GM19324 (cell line): ENCODE data around the gene FPR3.
"Not testable (repeated sequence)": the region's sequence is repeated elsewhere in the genome, so short reads cannot be mapped to it uniquely, and the experiment has no call there.

Experiments
- ATAC-seq: cut with Tn5 transposase; IDR thresholded peaks from one replicate; pipeline ENCODE4 v1.9.1; 2021; ENCODE audit warnings: mild to moderate bottlenecking, moderate library complexity; ENCODE audit not compliant: unreplicated experiment, low FRiP score

FPR3 gene

DNA sequence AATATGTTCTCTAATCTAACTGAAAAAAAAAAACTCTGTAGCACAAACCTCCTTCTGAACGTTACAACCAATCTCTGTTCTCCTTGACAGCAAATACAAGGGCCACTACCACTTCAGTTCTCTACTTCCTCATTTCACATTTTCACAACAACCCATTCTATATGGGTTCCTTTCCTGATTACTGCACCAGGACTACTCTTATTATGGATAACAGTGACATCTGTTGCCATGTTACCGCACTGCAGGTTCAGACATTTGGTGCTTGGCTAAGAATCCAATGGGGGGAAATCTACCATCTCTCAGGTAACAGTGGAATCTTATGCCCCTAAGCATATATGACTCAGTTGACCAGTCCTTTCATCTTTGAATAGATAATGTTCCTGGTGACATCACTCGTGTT lies 11.6 kb upstream of the FPR3 start:
- ATAC-seq = no peak

- ATAC-seq = no peak
Observed at GRCh38 chr19:51784109-51784785, 10.7 kb upstream of the FPR3 start.

DNA sequence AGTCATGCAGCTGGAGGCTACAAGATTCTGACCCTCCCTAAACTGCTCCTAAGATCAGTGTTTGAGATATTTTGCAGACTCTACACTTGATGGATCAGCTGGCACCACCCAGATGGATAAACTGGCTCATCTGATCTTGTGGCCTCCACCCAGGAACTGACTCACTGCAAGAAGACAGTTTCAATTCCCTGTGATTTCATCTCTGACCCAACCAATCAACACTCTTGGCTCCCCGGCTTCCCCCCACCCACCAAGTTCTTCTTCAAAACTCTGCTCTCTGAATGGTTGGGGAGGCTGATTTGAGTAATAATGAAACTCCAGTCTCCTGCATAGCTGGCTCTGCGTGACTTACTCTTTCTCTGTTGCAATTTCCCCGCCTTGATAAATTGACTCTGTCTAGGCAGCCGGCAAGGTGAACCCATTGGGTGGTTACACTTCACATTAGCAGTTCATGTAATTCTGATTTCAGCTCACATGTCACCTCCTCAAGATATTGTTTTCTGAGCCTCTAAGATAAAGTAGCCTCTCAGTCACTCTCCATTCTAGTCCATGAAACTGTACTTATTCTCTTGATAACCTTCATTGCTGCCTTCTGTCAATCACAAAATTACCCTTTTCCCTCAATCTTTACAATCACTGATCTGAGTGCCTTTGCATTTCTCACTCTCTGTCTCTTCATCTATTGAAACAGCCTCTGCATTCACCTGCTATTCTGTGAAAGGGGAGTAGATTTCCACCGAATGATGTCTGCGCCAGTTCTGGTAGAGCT lies 9.9 kb upstream of the FPR3 start:
- no peak for ATAC-seq

DNA sequence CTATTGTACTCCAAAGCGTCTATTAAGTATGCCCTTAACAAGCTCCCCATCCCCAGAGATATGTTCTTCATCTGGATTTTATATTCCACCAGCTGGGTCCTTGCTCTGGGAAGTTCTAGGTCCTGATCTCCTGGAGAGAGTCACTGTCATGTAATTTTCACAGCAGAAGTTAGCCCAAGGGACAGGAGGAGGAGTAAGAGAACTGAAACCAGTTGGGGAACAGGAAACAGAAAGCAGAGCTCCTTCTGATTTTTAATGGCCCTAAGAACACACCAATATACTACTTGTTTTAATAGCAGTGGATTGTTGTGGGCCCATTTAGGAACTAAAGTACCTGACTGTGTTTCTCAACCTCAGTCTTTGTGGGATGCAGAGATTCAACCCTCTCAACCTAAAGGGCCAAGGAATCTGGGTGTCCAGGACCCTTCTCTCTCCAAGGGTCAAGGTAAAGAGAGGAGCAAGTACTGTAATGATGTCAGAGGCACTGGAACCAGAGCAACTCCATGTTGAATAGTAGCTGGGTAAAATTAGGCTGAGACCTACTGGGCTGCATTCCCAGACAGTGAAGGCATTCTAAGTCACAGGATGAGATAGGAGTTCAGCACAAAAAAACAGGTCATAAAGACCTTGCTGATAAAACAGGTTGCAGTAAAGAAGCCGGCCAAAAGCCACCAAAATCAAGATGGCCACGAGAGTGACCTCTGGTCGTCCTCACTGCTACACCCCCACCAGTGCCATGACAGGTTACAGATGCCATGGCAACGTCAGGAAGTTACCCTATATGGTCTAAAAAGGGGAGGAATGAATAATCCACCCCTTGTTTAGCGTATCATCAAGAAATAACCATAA lies 8.1 kb upstream of the FPR3 start:
- no peak for ATAC-seq

DNA sequence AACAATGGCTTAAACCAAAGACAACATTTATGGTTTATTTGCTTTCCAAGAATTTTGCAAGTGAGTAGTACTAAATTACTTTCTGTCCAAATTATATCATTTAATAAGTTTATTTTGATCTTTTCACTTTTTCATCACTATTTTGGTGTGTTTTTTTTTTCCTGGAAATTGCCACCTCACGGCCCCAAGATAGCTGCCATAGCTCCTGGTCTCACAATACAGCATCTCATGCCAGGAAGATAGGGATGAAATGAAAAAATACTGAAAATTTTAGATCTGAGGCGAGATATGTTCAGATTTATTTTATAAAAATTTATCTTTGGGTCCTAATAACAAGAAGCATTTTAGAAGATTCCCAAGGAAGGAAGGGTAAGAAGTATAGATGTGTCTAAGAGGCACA lies 6.9 kb upstream of the FPR3 start:
- no peak for ATAC-seq

- no peak for ATAC-seq
Observed at GRCh38 chr19:51789061-51789795, 5.7 kb upstream of the FPR3 start.

DNA sequence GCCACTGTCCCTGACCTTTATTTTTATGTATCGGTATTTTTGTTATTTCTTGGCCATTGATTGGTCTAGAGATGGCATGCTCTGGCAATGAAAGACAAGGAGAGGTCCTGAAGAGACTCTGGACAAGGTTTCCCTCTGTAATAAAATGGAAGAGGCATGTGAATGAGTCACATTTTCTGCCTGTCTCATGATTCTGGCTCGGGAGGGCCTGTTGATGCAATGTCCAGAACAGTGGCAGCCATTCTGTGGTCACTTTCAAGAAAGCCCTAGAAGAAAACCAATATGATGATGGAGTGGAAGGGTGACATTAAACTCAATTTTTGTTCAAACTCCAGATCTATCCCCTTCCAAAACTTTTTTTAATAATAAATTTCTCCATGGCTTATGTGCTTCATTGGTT lies 2.0 kb upstream of the FPR3 start:
- ATAC-seq = no peak

DNA sequence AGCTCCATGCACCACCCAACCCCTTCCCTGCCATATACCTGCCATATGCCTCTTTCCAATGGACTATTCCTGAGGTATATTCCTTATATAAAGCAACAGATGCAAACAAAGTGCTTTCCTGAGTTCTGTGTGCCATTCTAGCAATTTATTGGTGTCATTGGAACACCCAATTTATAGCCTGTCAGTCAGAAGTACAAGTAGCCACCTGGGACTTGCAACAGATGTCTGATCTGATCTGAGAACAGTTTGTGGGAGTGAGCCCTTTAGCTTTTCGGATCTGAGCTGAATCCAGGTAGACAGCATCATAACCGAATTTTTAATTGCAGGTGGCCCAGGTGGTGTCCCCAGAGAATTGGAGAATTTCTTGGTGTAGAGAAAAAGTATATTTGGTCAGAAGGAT lies 963 bp upstream of the FPR3 start:
- ATAC-seq = no peak

- no peak for ATAC-seq
Observed at GRCh38 chr19:51796195-51796679, 1.3 kb downstream of the FPR3 start.

- no peak for ATAC-seq
Observed at GRCh38 chr19:51797480-51797879, 2.5 kb downstream of the FPR3 start.

DNA sequence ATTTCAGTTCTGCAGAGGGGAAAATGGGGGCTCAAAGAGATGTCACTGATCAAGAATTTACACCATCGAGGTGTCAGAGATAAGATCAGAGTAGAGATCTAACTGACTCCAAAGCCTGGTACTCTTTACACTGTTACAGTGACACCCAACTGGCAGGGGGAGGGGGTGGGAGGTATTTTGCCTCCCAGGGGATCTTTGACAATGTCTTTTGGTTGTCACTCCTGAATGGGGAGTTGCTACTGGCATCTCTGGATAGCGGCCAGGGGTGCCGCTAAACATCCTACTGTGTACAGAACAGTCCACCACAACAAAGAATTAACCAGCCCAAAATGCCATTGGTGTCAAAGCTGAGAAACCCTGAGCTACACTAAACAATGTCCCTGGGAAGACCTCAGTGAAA lies 3.1 kb downstream of the FPR3 start:
- ATAC-seq = no peak

DNA sequence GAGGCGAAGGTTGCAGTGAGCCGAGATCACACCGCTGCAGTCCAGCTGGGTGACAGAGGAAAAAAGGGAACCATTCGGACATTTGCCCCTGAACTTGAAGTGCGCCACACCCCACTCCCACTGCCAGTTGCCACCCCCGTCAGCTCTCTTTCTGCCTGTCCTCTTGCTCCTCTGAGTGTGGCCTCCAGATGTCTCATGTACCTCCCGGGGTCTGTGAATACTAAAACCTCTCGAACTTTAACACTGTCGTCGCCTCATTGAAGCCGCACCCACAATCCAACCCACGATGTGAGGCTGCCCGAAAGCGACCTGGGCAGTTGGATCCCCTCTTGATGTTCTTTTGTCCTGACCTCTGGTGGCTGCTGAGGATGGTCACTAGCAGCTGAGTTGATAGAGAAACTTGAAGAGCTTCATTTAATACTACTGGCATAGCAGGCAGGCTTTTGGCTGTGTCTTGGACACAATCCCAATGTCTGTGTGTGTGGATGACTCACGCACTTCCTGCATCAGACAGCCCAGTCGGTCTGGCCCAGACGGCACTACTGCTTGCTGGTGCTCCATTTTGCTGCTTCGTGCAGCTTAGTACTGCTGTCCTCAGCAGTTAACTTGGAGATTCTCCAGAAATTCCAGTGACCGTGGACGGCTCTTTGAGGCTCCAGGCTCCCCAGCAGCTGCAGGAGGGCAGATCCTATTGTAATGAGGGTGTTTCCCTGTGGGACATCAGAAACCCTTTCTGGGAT lies 4.2 kb downstream of the FPR3 start:
- no peak for ATAC-seq

DNA sequence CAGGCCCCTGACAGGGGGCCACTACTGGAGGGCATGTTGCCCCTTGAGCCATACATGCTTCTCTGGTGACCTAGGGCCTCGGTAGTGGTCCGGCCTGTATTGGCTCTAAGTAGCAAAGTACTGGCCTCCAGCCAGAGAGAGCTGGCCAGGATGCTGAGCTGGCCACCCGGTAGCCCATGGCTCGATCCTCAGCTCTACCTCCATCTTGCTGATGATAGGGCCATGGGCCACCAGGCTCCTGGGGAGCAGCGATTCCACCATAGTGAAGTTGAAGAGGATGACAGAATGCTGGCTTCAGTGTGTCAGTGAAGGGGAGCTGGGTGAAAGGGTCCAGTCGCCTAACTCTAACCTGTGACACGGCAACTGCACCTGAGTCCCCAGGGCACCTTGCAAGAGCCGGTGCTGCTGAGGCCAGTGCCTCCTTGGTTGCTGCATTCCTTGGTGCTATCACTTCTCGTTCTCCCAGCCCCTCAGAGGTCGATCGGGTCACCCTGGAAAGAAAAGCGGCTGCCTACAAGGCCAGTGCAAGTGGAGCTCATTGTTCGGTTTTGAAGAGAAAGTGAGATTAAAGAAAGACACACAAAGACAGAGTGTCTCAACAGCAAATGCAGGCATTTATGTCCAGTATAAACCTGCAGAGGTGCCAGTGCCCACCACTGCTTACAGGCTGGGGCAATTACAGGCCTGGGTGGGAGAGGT lies 5.0 kb downstream of the FPR3 start:
- no peak for ATAC-seq

GRCh38 chr19:51800473-51801244 lies 5.7 kb downstream of the FPR3 start:
- ATAC-seq = no peak

- ATAC-seq = no peak
Observed at GRCh38 chr19:51802775-51803174, 7.8 kb downstream of the FPR3 start.

DNA sequence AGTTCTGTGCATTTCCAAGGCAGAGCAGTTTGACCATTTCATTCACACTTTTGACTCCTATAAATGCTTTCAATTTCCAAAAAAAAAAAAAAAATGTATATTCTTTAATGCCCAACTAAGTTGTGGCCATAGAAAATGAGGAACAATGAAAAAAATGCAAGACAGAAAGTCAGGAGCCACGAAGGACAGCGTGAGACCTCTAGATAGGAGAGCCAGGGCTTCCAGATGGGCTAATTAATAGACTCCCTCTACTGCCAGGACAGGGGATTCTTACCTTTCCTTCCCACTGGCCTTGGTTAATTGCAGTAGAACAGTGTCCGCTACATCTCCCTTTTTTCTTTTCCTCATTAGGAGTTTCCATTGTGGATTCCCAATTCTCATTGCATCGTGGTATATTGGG lies 8.6 kb downstream of the FPR3 start:
- no peak for ATAC-seq

GRCh38 chr19:51803967-51804366 lies 9.0 kb downstream of the FPR3 start:
- no peak for ATAC-seq

- ATAC-seq = not testable (repeated sequence)
Observed at GRCh38 chr19:51804789-51805188, 9.8 kb downstream of the FPR3 start.
